ENCODE data around the gene C10orf105.

Gene C10orf105

DNA sequence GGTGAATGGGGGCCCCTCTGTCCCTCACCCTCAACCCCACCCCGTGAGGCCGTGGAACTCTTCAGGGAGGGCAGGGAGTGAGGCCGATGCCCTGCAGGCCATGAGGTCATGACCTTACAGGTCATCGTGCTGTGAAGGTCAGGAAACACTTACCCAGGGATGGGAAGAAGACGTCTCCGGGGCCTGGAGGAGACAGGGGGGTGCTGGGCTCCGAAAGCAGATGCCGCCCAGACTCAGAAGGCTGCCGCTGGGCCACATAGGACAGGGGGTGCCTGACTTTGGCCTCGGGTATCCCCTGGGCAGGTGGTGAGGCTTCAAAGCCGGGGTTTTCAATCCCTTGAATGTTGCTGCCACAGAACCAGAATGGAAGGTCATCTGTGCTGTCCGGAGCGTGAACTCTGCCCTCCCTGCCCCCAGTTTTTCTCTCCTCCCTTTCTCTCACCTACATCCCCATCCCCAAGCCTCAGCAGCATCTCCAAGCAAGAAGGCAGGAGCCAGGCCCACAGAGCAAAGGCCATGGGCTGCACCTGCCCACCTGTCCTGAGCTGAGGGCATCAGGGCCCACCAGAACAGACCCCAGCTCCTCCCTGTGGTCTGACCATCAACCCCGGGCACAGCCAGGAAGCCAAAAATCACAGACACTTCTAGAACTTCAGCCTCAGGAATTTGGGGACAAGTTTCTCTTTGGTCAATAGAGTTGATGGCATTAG is 32.1 kb upstream of the C10orf105 start:
- DNase-seq (ENCODE audit: low spot score) (no peak), FAIRE-seq (no peak)

DNA sequence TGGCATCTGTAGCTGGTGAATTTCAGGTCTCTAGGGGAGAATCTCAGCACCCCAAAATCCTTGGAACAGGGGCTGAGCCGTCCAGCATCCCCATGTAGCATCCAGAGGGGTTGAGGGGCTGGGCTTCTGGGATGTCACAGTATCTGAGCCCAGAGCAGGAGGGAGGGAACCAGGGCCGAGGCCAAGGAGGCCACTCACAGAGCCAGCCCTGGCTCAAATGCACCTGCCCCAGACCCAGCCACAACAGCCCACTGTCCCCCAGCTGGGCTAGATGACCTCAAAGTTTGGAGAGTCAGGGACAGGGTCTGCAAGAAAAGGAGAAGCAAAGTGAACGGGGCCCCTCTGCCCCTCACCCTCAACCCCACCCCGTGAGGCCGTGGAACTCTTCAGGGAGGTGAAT is 31.4 kb upstream of the C10orf105 start:
- FAIRE-seq: no peak
- no peak for DNase-seq (ENCODE audit: low spot score)

GRCh38 chr10:71750124-71750841 is 30.7 kb upstream of the C10orf105 start:
- FAIRE-seq (no peak), DNase-seq (ENCODE audit: low spot score) (no peak)

- no peak for FAIRE-seq
- no peak for DNase-seq (ENCODE audit: low spot score)
Observed at GRCh38 chr10:71749396-71749795, 29.8 kb upstream of the C10orf105 start.

DNA sequence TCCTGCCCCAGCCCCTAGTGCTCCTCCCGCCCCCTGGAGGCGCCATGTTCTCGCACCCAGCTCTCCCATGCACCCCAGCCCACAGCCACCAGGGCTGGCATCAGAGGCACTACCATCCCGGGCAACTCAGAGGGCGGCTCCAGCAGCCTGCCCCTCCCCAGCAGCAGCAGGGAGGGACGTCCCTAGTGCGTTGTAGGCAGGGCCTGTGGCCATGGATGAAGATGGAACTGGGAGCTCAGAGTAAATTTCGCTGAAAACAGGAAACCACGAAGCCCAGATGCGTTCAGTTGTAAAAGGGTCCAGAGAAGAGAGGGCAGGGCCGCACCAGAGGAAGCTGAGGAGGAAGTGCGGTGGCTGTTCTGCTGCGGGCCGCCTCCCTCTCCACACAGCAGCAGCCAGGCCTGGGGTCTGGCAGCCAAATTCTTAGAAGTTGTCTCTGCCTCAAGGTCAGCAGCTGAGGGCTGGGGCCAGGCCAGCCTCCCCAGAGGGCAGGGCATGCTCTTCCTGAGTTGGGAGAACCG is 29.2 kb upstream of the C10orf105 start:
- FAIRE-seq (no peak), DNase-seq (ENCODE audit: low spot score) (no peak)

DNA sequence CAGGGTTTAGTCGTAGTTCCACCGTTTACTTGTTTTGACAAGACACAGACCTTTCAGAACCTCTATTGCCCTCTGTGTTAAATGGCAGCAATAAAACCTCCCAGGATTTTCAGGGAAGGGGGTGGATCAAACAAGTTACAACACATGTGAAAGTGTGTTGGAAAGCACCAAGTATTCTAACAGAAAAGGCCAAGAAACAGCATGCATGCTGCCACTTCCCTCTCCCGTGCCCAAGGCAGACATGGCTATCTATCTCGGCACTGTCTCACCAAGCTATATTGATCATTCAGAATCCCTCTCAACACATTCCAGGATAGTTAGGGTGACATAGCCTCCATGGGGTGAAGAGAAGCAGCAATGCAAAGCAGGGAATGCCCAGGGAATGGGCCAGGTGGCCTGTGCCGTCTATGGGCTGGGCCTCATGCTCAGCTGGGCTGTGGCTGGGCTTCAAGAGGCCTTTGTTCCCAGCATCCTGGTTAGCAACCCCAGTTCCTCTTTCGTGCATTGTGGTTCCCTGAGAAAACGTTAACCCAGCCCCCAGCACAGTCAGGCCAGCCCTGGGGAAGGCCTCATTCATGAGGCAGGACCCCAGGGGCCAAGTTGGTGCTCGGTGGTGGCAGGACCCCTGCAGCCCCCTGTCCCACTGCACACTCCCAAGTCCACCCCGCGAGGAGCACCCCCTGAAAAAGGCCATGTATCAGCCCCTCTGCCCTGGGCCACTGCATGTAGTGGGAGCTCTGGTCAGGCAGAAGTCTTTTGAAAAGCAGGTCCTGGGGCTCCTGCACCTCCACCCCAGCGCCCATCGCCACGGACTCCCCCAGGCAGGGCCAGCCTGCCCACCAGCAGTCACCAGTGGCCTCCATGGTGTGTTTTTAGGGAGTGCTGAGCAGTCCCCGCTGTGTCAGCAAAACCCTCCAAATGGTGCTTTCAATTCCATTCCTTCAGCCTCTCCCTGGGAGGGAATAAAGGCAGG is 28.3 kb upstream of the C10orf105 start:
- FAIRE-seq: no peak
- DNase-seq (ENCODE audit: low spot score): no peak

DNA sequence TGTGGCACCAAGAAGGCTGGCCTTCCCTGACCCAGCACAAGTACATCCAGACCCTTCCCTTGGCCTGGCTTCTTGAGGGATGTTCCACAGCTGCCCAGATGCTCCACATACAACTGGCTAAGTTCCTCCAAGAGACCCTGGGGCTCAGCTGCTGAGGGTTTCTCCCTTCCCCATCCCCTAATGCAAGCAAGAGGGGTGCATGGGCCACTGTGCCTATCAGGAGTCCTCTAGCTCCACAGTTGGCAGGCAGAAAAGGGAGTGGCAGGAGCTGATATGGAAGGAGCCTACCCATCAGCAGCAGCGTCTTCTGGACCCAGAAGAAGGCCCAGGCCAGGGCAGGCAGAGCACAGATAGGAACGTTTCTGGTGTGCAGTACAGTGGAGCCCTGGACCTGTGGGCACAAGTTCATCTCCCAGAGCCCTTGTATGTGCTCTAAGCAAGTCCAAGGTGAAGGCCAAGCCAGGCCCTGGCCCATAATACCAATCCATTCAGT is 27.5 kb upstream of the C10orf105 start:
- FAIRE-seq: no peak
- no peak for DNase-seq (ENCODE audit: low spot score)

DNA sequence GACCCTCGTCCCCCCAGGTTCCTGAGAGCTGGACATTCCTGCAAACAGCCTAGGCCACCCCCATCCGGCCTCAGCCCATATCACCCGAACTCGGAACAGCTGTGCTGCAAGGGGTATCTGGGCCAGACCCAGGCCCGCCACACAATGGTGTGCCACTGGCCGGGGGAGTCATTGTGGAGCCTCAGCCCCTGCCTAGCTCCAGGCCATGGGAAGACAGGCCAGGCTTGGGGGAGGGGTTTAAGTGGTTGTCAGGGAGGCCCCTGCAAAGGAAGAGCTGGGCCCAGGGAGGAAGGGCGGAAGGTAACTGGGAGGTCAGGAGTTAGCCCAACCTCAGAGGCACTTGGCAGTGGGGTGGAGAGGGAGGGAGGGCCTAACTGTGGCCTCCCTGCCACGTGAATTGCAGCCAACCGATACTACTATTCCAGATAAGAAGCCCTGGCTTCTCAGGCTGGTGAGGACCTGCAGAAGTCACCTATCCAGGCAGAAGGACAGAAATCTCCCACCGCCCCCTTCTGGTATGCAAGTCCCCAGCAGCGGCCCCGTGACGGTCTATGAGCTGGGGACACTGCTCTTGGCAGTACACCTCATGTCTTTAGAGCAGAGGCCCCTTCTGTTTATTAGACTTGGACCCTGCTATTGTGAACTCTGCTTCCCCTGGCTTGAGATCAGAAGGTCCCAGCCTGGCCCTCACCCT is 26.9 kb upstream of the C10orf105 start:
- FAIRE-seq (no peak), DNase-seq (ENCODE audit: low spot score) (no peak)

- no peak for DNase-seq (ENCODE audit: low spot score)
- no peak for FAIRE-seq
Observed at GRCh38 chr10:71745664-71746250, 26.2 kb upstream of the C10orf105 start.

DNA sequence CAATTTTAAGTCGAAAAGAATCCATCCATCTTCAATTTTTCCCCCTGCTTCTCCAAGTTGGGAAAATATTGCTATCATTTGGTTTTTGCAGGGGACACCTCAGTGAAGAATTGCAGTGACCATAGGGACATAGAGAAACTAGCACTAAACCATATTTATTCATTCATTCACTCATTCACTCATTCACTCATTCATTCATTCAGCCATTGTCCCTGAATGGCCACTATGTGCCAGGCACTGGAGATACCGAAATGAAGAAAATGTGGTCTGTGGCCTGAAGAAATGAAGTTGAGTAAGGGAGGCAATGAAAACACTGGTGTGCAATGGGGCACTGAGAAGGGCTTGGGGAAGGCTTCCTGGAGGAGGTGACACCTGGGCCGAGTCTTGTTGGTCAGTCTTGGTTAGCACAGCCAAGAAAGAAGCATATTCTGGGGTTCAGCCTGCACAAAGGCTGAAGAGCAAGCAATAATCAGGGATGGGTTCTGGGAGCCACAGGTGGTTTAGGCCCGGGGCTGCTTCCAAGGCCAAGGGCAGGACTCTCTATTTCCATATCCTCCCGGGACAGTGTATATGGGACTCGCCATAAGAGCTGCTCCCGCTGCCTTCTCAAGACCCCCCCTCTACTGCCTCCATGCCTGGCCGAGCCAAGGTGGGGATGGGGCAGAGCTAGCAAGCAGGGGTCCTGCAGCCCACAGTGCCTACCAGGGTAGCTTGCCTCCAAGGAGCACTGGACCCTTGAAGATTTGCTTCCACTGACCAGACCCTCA is 25.5 kb upstream of the C10orf105 start:
- FAIRE-seq (no peak), DNase-seq (ENCODE audit: low spot score) (no peak)

DNA sequence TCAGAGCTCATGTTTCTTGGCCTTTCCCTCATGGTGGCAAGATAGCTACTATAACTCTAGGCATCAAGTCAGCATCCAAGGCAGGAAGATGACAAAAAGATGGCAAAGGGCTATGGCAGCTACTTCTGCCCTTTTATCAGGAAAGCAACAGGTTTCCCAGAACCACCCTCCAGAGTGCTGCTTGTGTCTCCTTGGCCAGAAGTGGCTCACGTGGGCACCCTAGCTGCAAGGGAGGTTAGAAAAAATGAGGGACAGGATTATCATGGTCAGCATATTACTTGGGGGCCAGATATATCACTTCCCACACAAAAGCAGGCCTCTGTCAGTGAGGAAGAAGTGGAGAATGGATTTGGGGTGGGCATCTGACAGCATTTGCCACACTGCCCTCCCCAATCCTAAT is 24.3 kb upstream of the C10orf105 start:
- FAIRE-seq (no peak), DNase-seq (ENCODE audit: low spot score) (no peak)

GRCh38 chr10:71743089-71743838 is 23.7 kb upstream of the C10orf105 start:
- no peak for FAIRE-seq
- DNase-seq (ENCODE audit: low spot score): no peak

DNA sequence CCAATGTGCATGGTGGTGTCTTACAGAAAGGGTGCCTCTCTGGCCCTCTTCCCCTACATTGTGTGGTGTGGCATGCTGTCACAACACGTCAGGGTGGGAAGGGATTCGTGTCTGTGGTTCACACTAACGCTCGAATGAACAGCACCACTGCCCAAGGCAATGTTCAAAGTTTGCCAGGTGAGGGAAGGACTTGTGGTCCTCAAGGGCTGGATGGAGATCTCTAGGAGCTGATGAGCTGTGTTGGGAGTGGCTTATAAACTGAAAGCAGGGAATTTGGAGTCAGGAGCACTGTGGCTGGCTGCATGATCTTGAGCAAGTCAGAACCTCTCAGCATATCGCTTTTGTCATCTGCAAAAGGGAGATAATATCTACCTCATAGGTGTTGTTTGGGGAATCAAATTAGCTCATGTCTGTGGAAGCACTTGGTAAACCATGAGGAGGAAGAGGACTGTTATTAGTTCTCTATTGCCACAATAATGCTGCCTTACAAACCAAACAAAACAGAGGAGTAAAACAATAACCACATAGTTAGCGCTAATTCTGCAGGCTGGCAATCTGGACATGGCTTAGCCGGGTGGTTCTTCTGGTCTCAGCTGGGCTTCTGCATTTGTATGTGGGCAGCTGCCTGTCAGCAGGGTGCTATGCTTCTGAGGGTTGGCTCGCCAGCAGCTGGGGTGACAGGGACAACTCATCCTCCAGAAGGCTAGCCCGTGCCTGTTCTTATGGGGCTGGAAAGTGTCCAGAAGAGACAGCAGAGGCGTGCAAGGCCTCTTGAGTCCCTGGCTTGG is 22.9 kb upstream of the C10orf105 start:
- no peak for FAIRE-seq
- no peak for DNase-seq (ENCODE audit: low spot score)

DNA sequence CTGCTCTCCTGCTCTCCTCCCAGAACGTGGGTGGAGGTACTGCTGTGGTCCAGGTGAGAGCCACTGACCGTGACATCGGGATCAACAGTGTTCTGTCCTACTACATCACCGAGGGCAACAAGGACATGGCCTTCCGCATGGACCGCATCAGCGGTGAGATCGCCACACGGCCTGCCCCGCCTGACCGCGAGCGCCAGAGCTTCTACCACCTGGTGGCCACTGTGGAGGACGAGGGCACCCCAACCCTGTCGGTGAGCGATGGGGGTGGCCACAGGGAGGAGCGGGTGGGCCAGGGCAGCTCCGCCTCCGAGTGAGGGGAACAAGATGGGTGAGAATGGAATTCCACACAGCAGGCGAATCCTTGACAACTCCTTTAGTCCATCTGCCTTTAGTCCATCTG is 22.1 kb upstream of the C10orf105 start:
- DNase-seq (ENCODE audit: low spot score) (no peak), FAIRE-seq (no peak)

DNA sequence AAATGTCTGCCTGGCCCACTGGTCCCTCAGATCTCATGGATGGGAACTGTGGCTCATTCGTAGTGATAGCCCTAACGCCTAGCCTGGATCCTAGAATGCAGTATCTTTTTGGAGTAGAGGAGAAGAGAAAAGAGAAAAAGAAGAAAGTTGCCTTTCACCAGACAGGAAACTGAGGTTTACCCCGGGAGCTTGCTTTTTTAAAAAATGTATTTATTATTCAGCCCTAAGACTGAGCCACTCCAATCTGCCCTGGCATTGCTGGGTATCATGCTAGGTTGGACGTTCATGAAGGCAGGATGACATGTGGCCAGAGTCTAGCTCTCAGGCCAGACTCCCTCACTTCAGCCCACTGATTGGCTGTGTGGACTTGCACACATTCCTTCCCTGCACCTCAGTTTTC is 21.5 kb upstream of the C10orf105 start:
- no peak for FAIRE-seq
- DNase-seq (ENCODE audit: low spot score): no peak

- FAIRE-seq: no peak
- no peak for DNase-seq (ENCODE audit: low spot score)
Observed at GRCh38 chr10:71740069-71740653, 20.6 kb upstream of the C10orf105 start.

- FAIRE-seq (no peak), DNase-seq (ENCODE audit: low spot score) (no peak)
Observed at GRCh38 chr10:71739358-71739900, 19.9 kb upstream of the C10orf105 start.

- no peak for FAIRE-seq
- no peak for DNase-seq (ENCODE audit: low spot score)
Observed at GRCh38 chr10:71737834-71738197, 18.2 kb upstream of the C10orf105 start.
